Activated naive CD4-positive, alpha-beta T cell treated with anti-CD3 and anti-CD28 coated beads, Interleukin-2, amount 50 U/mL, for 72 hours (primary cell): ENCODE measurements around the gene TTC8. TPM values are rescaled to one million over a fixed set of nuclear protein-coding genes. Genes with fewer than 3 reads are reported as not detected.

Experiments used
- ATAC-seq, 2 donors: fragments of 150-1000 bp; cut with Tn5 transposase; 2 replicates each; pipeline ENCODE4 v1.10.0; 2021; ENCODE audit warnings: mild to moderate bottlenecking in 2 of 2, moderate library complexity in 2 of 2
- DNase-seq, 2 donors: peaks; one replicate each; pipeline ENCODE4 v3.0.0; 2021 to 2022; ENCODE audit warnings: low spot score in 2 of 2
- H3K27ac Mint-ChIP-seq, 2 donors: one replicate each; pipeline ENCODE4 v1.8.0; 2022; ENCODE audit warnings: mild to moderate bottlenecking in 2 of 2, mixed read lengths in 2 of 2
- H3K36me3 Mint-ChIP-seq, 2 donors: one replicate each; pipeline ENCODE4 v1.8.0; 2022; ENCODE audit warnings: mixed read lengths in 2 of 2
- H3K9me3 Mint-ChIP-seq, 2 donors: one replicate each; pipeline ENCODE4 v1.8.0; 2022; ENCODE audit warnings: mixed read lengths in 2 of 2
- total RNA-seq, 2 donors: library from RNA; stranded (reverse); gene quantifications; one replicate each; pipeline ENCODE4 v1.2.3, GENCODE V29; 2022

TTC8 gene
- total RNA-seq, 2 donors from 2014 or later: 1.8 to 2.3 TPM

GRCh38 chr14:88882236-88882635 is 57.8 kb downstream of the TTC8 start:
- ATAC-seq: no peak
- Mint-ChIP-seq H3K36me3 (peaks cover 34 to 37% of the 10 kb centered on the region in 2 donors), H3K9me3 (peaks cover 24 to 26% of the 10 kb centered on the region in 2 donors), H3K27ac (no peak overlapping the region)
- no peak for DNase-seq

- no peak for ATAC-seq
Observed at GRCh38 chr14:88895116-88895515, 70.7 kb downstream of the TTC8 start.

GRCh38 chr14:88901189-88901588 is 76.7 kb downstream of the TTC8 start:
- DNase-seq (no peak), ATAC-seq (no peak)
- H3K9me3 Mint-ChIP-seq: no peaks in the 10 kb centered on the region
- H3K36me3 Mint-ChIP-seq: no peaks in the 10 kb centered on the region
- no peak overlapping the region for H3K27ac Mint-ChIP-seq

More at GRCh38 chr14:88895116-88895515, 70.7 kb downstream of the TTC8 start:
- Mint-ChIP-seq H3K9me3 (no peaks in the 10 kb centered on the region), H3K36me3 (no peaks in the 10 kb centered on the region), H3K27ac (no peak overlapping the region)
- DNase-seq: no peak

- no peaks in the 10 kb centered on the region for H3K9me3 Mint-ChIP-seq
Observed at GRCh38 chr14:88901991-88902390, 77.5 kb downstream of the TTC8 start.

GRCh38 chr14:88902850-88903249 is 78.4 kb downstream of the TTC8 start:
- DNase-seq (no peak), ATAC-seq (no peak)
- H3K36me3 Mint-ChIP-seq: peaks cover 0 to 2% of the 10 kb centered on the region in 2 donors
- no peak overlapping the region for H3K27ac Mint-ChIP-seq
- no peaks in the 10 kb centered on the region for H3K9me3 Mint-ChIP-seq

More at GRCh38 chr14:88901991-88902390, 77.5 kb downstream of the TTC8 start:
- Mint-ChIP-seq H3K27ac (no peak overlapping the region), H3K36me3 (no peaks in the 10 kb centered on the region)
- DNase-seq (no peak), ATAC-seq (no peak)

- Mint-ChIP-seq H3K9me3 (no peaks in the 10 kb centered on the region), H3K36me3 (peaks cover 0 to 8% of the 10 kb centered on the region in 2 donors), H3K27ac (no peak overlapping the region)
- ATAC-seq (no peak), DNase-seq (no peak)
Observed at GRCh38 chr14:88904206-88904647, 79.8 kb downstream of the TTC8 start.

GRCh38 chr14:88904864-88905263 is 80.4 kb downstream of the TTC8 start:
- Mint-ChIP-seq H3K27ac (peak overlapping the region in 1 of 2 donors; percentile 34), H3K36me3 (peaks cover 0 to 8% of the 10 kb centered on the region in 2 donors), H3K9me3 (no peaks in the 10 kb centered on the region)
- DNase-seq: no peak
- ATAC-seq: no peak

GRCh38 chr14:88908216-88908615 is 83.8 kb downstream of the TTC8 start:
- Mint-ChIP-seq H3K27ac (no peak overlapping the region), H3K9me3 (no peaks in the 10 kb centered on the region), H3K36me3 (peaks cover 0 to 8% of the 10 kb centered on the region in 2 donors)
- no peak for DNase-seq
- ATAC-seq: no peak

GRCh38 chr14:88910386-88910785 is 85.9 kb downstream of the TTC8 start:
- DNase-seq (no peak), ATAC-seq (no peak)
- H3K9me3 Mint-ChIP-seq: no peaks in the 10 kb centered on the region
- peaks cover 0 to 8% of the 10 kb centered on the region in 2 donors for H3K36me3 Mint-ChIP-seq
- no peak overlapping the region for H3K27ac Mint-ChIP-seq

GRCh38 chr14:88911809-88912208 is 87.4 kb downstream of the TTC8 start:
- Mint-ChIP-seq H3K36me3 (peaks cover 0 to 8% of the 10 kb centered on the region in 2 donors), H3K9me3 (no peaks in the 10 kb centered on the region), H3K27ac (no peak overlapping the region)
- ATAC-seq (no peak), DNase-seq (no peak)

GRCh38 chr14:88914956-88915355 is 90.5 kb downstream of the TTC8 start:
- Mint-ChIP-seq H3K27ac (no peak overlapping the region), H3K9me3 (no peaks in the 10 kb centered on the region), H3K36me3 (no peaks in the 10 kb centered on the region)
- ATAC-seq: no peak
- no peak for DNase-seq

GRCh38 chr14:88919502-88919901 is 95.1 kb downstream of the TTC8 start:
- H3K27ac Mint-ChIP-seq: no peak overlapping the region
- H3K36me3 Mint-ChIP-seq: peaks cover 0 to 1% of the 10 kb centered on the region in 2 donors
- H3K9me3 Mint-ChIP-seq: no peaks in the 10 kb centered on the region
- no peak for DNase-seq
- ATAC-seq: no peak

Other genes starting within 250 kb of the TTC8 start
- 1 to 10 TPM; 1.1 to 2.9 TPM for gene EML5, start 31.7 kb upstream of the TTC8 start, total RNA-seq